ENCODE data around the gene C9orf40. TPM values are rescaled to one million over a fixed set of nuclear protein-coding genes. Genes with fewer than 3 reads are reported as not detected.

C9orf40 gene
- polyA plus RNA-seq, 1 donor (not counting 4 experiments of a cell fraction or from before 2014, with no cell fraction given), result 5.1 TPM

GRCh38 chr9:74949859-74950855 is 2.6 kb downstream of the C9orf40 start:
- FAIRE-seq, result no peak
- no peaks in the 10 kb centered on the region for H3K27me3 ChIP-seq (ENCODE audit: control insufficient read depth, extremely low read depth, insufficient read depth, low read length)
- no peak overlapping the region for H3K4me3 ChIP-seq (ENCODE audit: control insufficient read depth in 2 of 3, extremely low read depth in 1 of 3, insufficient read depth in 2 of 3, low read depth in 1 of 3, low read length in 3 of 3)
- H3K27ac ChIP-seq (ENCODE audit: control insufficient read depth, insufficient read depth, low read length), result no peak overlapping the region
- H3K79me2 ChIP-seq (ENCODE audit: control insufficient read depth, insufficient read depth, low read length), result peaks cover 6% of the 10 kb centered on the region
- H3K36me3 ChIP-seq (ENCODE audit: control insufficient read depth in 2 of 2, extremely low read depth in 1 of 2, insufficient read depth in 2 of 2, low read length in 2 of 2), result no peaks in the 10 kb centered on the region
- H3K9ac ChIP-seq (ENCODE audit: control insufficient read depth, extremely low read depth, insufficient read depth, low read length), result no peak overlapping the region
- H3K9me1 ChIP-seq (ENCODE audit: control insufficient read depth, extremely low read depth, insufficient read depth, low read length), result no peaks in the 10 kb centered on the region
- H4K20me1 ChIP-seq (ENCODE audit: control insufficient read depth, extremely low read depth, insufficient read depth, low read length), result no peaks in the 10 kb centered on the region
- TF ChIP-seq, protein P1, sequence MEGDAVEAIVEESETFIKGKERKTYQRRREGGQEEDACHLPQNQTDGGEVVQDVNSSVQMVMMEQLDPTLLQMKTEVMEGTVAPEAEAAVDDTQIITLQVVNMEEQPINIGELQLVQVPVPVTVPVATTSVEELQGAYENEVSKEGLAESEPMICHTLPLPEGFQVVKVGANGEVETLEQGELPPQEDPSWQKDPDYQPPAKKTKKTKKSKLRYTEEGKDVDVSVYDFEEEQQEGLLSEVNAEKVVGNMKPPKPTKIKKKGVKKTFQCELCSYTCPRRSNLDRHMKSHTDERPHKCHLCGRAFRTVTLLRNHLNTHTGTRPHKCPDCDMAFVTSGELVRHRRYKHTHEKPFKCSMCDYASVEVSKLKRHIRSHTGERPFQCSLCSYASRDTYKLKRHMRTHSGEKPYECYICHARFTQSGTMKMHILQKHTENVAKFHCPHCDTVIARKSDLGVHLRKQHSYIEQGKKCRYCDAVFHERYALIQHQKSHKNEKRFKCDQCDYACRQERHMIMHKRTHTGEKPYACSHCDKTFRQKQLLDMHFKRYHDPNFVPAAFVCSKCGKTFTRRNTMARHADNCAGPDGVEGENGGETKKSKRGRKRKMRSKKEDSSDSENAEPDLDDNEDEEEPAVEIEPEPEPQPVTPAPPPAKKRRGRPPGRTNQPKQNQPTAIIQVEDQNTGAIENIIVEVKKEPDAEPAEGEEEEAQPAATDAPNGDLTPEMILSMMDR (optimal IDR thresholded peaks at IDR 0.05 in 1 of 3, IDR thresholded peaks at IDR 0.05 in 1 of 3, conservative IDR thresholded peaks at IDR 0.05 in 1 of 3; ENCODE audit: extremely low read depth in 1 of 3, insufficient read depth in 2 of 3, low read length in 3 of 3), result no peak
- TF ChIP-seq EZH2 (IDR thresholded peaks at IDR 0.05; ENCODE audit: low read length), result no peak
- no peaks in the 10 kb centered on the region for H3K9me3 ChIP-seq (ENCODE audit: control insufficient read depth, low read depth, low read length)
- peaks cover 8% of the 10 kb centered on the region for H3K4me1 ChIP-seq (ENCODE audit: control insufficient read depth, extremely low read depth, insufficient read depth, low read length)
- H3K4me2 ChIP-seq (ENCODE audit: control insufficient read depth, extremely low read depth, insufficient read depth, low read depth, low read length), result no peak overlapping the region
- no peak for DNase-seq (ENCODE audit: low read depth, low spot score)
- no peak overlapping the region for H2AFZ ChIP-seq (ENCODE audit: control insufficient read depth, low read length)
- dilution Hi-C loops (cut with MboI; ENCODE audit: extremely low pct_ligation_motif_present, low sequenced_read_pairs), result no loop called here

DNA sequence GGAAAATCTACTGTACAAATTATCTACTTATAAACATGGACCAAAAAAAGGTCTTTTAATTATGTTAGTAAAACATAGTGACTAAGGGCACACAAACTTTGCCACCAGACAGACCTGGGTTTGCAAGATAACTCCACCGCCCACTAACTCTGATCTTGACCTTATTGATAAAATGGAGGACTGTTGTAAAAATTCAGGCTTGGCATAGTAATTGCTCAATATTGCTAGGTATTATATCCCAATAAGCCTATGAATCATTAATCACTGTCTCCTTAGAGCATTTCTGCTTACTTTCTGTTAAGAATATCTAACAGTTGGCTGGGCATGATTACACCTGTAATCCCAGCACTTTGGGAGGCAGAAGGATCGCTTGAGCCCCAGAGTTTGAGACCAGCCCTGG is 3.8 kb downstream of the C9orf40 start:
- Histone ChIP-seq H3K27me3 (ENCODE audit: control insufficient read depth, extremely low read depth, insufficient read depth, low read length) (no peaks in the 10 kb centered on the region), H3K9ac (ENCODE audit: control insufficient read depth, extremely low read depth, insufficient read depth, low read length) (no peak overlapping the region), H3K36me3 (ENCODE audit: control insufficient read depth in 2 of 2, extremely low read depth in 1 of 2, insufficient read depth in 2 of 2, low read length in 2 of 2) (no peaks in the 10 kb centered on the region), H3K27ac (ENCODE audit: control insufficient read depth, insufficient read depth, low read length) (no peak overlapping the region), H3K79me2 (ENCODE audit: control insufficient read depth, insufficient read depth, low read length) (peaks cover 6% of the 10 kb centered on the region), H3K4me2 (ENCODE audit: control insufficient read depth, extremely low read depth, insufficient read depth, low read depth, low read length) (no peak overlapping the region), H4K20me1 (ENCODE audit: control insufficient read depth, extremely low read depth, insufficient read depth, low read length) (no peaks in the 10 kb centered on the region), H3K4me1 (ENCODE audit: control insufficient read depth, extremely low read depth, insufficient read depth, low read length) (peaks cover 5% of the 10 kb centered on the region), H3K9me1 (ENCODE audit: control insufficient read depth, extremely low read depth, insufficient read depth, low read length) (no peaks in the 10 kb centered on the region), H2AFZ (ENCODE audit: control insufficient read depth, low read length) (no peak overlapping the region), H3K4me3 (ENCODE audit: control insufficient read depth in 2 of 3, extremely low read depth in 1 of 3, insufficient read depth in 2 of 3, low read depth in 1 of 3, low read length in 3 of 3) (no peak overlapping the region), H3K9me3 (ENCODE audit: control insufficient read depth, low read depth, low read length) (no peaks in the 10 kb centered on the region)
- TF ChIP-seq, protein P1 (optimal IDR thresholded peaks at IDR 0.05 in 1 of 3, IDR thresholded peaks at IDR 0.05 in 1 of 3, conservative IDR thresholded peaks at IDR 0.05 in 1 of 3; ENCODE audit: extremely low read depth in 1 of 3, insufficient read depth in 2 of 3, low read length in 3 of 3), result no peak
- TF ChIP-seq EZH2 (IDR thresholded peaks at IDR 0.05; ENCODE audit: low read length), result no peak
- FAIRE-seq (no peak), DNase-seq (ENCODE audit: low read depth, low spot score) (no peak)
- dilution Hi-C loops (cut with MboI; ENCODE audit: extremely low pct_ligation_motif_present, low sequenced_read_pairs), result no loop called here

Measured in keratinocyte (primary cell).